NCI-H187 (cell line): ENCODE results near the gene KLK5.
"Not testable (repeated sequence)": the region's sequence is repeated elsewhere in the genome, so short reads cannot be mapped to it uniquely, and the experiment has no call there.

Experiments used
- DNase-seq, 2 experiments: peaks; one replicate each; lab custom pipeline; 2025; lab: John Stamatoyannopoulos, UW

Gene KLK5, protein sequence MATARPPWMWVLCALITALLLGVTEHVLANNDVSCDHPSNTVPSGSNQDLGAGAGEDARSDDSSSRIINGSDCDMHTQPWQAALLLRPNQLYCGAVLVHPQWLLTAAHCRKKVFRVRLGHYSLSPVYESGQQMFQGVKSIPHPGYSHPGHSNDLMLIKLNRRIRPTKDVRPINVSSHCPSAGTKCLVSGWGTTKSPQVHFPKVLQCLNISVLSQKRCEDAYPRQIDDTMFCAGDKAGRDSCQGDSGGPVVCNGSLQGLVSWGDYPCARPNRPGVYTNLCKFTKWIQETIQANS

DNA sequence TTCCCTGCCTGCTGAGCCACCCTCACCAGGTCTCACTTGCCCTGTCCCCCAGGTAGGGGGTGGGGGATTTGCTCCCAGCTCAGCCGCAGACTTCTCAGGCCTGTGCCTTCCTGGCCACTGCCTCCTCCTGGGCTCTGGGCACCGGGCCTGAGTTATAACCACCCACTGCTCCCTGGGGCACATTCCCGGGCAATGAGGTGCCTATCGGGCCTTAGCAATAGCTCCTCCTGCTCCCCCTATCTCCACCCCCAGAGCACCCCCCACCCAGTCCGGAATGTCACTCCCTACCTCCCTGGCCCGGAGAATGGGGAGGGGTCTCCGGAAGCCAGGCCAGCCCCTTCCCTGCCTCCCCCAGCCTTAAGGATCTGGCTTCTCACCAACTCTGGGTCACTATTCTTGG lies at the start of gene KLK5:
KLK5 (minus strand) TSS at position 129 of the 400 bp plus-strand sequence. CDS start 381 bp downstream, outside the sequence.
- no peak for DNase-seq

DNA sequence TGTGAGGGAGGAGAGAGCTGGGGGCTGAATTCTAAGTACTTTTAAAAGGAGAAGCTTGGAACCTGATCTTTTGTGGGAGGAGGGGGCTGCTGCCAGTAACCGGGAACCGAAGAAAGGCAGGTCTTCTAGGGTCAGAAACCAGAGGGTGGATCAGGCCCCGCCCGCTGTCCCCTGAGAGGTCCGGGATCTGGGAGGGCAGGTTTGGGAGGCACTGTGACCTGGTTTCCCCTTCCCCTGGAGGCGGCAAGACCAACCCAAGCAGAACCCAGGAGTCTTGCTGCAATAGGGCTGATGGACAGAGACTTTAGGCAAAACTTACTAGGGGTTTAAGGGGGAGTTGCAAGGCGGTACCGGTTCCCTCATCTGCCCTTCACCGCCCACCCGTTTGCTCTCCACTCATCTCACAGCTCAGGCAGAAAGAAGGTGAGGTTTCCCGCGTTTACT lies 49.3 kb upstream of the KLK5 start:
- no peak for DNase-seq

DNA sequence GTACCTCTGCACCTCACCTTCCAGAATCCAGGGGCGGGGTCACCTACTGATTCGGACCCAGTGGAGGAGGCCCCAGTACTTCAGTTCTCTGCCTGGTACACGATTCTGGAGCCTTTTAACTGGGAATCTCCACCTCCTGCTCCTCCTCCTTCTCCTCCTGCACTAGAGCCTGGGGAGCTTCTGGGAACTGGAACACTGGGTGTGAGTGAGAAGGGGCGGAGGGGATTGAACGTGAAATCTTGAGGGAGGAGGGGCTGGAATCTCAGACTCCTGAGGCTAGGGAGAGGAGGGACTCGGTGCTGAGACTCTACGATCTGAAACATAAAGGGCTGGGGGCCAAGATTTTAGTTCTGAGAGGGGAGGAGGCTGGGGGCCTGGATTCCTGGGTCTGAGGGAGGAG lies 48.7 kb upstream of the KLK5 start, which contains the start of gene KLK8:
KLK8 (minus strand) TSS at position 90 of the 400 bp plus-strand sequence. CDS start 437 bp downstream, outside the sequence.
- no peak for DNase-seq

DNA sequence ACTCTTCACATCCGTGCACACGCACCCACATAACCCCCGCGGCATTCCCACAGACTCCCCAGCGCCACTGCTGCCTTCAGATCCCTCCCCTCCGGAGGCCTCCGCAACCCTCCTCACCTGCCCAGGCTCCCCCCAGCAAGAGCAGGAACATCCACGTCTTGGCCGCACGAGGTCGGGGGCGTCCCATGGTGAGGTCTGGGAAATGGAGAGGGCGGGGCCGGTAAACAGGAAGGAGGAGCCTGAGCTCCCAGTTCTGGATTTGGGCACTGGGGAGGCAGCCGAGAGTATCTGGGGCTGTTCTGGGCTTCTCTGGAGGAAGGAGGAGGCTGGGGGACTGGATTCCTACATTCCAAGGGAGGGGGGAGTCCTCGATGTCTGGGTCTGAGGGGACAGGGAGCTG lies 48.1 kb upstream of the KLK5 start:
- no peak for DNase-seq

DNA sequence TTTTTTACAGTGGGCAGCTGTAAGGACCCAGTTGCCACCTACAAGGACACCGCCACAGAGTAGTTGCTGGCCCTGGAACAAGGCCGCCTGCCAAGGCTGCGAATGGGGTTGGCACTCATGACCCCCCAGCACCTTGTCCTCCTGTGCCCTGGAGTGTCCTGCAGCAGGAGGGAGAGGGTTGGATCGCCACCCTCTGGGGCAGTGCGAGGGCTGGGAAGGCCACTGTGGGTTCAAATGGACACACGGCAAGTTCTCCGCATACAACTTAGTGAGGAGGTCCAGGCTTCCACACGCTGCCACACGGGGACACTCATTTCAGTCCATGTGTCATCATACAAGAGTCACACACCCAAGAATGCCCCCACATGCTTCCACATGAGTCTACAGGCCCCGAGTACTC lies 47.6 kb upstream of the KLK5 start:
- no peak for DNase-seq

DNA sequence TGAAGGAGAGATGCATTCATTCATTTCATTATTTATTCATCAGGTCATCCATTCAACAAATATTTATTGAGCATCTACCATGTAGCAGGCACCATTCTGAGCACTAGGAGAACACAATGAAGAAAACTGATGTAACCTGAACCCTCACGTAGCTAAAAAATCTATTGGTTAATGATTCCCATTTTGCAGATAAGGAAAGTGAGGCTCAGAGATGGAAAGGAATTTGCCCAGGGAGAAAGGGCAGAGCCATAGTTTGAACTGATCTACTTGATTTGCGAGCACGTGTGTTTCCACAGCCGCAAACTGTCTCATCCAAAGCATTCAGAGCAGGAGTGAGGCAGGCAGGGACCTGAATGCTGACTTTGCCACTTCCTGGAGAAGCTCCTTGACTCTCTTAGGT lies 45.8 kb upstream of the KLK5 start:
- DNase-seq, result no peak

DNA sequence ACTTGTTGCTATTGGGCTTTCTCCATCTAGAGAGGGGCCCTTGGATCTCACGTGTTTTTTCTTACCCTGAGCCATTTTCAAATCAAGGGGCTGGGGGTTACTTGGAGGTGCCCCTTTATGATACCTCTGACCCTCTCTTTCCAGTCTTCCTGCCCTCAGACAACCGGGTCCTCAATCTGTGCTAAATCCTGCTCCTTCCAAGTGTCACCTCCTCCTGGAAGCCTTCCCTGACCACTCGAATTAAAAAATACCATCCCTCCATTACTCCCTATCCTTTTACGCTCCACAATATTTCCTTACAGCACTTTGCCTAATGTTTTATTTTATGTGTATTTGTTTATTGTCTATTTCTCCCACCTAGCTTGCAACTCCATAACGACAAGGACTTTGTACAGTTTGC lies 45.2 kb upstream of the KLK5 start:
- DNase-seq, result no peak

DNA sequence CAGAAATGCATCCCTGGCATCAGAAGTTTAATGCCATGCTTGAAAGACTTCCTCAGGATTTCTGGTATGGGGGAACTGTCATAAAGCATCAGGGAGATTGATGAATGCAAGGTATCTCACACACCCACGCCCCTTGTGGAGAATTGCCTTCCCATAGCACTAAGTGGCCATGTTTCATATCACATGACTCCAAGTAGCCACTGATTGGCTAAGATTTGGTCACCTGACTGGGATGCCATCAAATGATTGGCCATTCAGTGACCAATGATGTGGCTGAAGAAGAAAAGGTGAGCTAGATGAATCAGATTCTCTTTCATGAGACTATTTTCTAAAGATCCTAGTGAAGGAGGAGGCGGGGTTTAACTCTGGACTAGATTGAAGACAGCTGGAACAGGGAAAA lies 41.3 kb upstream of the KLK5 start:
- DNase-seq, result no peak

DNA sequence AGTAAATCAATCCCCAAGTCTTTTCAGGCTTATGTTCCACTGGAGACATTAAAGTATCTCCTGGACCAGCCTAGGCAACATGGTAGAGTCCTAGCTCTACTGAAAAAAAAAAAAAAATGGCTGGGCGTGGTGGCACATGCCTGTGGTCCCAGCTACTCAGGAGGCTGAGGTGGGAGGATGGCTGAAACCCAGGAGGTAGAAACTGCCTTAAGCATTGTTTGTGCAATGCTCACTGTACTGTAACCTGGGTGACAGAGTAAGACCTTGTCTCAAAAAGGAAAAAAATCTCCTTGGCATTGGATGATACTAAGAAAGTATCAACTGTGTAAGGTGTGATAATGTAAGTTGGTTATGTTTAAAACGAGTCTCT lies 39.8 kb upstream of the KLK5 start:
- DNase-seq, result no peak

DNA sequence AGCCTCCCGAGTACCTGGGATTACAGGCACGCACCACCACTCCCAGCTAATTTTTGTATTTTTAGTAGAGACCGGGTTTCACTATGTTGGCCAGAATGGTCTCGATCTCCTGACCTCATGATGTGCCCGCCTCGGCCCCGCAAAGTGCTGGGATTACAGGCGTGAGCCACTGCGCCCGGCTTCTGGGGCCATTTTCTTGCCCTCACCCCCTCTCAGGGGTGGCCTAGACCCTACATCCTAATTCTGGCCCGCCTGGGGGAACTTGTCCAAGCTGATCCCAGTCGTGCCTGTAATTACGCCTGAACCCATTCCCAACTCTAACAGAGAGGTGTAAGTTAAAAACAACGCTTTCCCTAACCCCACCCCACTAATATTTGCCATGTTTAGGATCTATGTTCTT lies 31.6 kb upstream of the KLK5 start:
- DNase-seq, result not testable (repeated sequence)

DNA sequence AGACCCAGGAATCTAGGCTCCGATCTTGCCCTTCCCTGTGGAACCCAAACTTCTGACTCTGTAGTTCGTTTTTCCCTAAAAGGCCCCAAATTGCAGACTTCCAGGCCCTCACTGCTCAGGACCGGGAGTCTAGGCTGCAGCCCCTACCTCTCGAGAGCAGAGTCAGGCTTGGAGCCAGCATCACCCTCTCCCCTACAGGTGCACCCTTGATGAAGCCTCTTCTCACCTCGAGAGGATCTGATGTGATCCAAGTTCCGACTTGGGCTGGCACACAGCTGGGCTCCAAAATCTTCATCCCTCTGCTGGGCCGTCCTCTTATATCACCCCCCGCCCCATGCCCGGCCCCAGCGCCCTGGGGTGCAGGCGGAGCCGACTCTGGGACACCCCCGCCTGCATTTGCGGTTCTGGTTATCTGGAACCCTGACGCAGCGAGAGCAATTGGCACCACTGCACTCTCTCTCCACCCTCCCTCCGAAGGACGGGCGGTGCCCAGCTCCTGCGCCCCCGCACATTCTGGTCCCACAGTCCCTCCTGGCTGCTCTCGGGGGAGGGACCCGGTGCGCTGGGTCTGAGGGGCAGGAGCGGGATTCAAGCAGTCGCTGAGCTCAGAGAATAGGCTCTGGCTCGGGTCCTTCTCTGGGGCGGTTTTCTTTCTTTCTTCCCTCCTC lies 30.9 kb upstream of the KLK5 start, which contains the start of gene KLK7:
KLK7 (minus strand) TSS at position 293 of the 668 bp plus-strand sequence. CDS start 1,518 bp downstream, outside the sequence.
- DNase-seq, result no peak

DNA sequence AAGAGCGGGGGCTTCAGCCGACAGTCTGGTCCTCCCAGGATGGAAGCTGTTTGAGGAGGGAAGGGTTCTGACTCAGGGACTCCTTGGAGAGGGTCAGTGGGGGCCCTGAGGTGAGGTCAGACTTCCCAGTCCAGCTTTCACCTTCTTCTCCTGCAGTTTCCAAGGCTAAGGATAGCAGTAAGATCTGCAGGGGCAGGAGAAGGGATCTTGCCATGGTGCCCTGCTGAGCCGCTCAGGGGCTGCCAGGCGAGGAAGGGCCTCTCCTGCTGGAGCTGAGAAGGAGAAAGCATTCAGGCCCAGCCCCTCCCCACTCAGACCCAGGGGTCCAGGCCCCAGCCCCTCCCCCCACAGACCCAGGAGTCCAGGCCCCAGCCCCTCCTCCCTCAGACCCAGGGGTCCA lies 29.3 kb upstream of the KLK5 start:
- no peak for DNase-seq

DNA sequence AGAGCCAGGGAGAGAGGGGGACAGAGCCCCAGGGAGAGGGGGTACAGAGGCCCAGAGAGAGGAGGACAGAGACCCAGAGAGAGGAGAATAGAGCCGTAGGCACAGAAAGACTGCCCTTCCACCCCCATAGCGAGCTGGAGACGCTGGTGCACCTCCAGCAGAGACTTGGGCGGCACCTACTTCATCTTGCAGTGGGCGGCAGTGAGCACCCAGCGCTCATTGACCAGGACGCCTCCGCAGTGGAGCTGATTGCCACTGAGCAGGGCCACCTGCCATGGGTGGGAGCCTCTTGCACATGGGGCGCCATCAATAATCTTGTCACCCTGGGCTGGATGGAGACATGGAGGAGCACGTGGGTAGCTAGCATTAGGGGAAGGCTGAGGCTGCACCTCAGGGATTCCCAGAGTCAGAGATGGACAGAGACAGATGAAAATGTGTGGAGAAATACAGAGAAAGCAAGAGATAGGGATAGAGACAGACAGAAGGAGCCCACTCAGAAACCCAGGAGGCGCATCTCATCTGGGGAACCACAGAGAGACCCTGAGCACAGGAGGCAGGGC lies 28.8 kb upstream of the KLK5 start:
- DNase-seq, result no peak

DNA sequence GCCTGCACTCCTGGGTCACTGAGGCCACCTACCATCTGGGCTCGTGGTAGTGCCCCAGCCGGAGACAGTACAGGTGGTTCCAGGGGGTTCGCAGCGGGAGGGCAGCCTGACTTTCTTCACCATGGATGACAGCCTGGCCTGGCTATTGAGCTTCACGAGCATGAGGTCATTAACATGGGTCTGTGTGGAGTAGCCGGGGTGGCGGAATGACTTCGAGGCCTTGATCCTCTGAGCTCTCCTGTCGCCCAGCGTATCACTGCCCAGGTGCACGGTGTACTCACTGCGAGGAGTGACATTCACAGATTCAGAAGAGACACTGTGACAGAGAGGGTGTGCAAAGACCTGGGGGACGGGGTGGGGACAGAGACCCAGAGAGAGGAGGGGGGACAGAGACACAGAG lies 27.4 kb upstream of the KLK5 start:
- no peak for DNase-seq

DNA sequence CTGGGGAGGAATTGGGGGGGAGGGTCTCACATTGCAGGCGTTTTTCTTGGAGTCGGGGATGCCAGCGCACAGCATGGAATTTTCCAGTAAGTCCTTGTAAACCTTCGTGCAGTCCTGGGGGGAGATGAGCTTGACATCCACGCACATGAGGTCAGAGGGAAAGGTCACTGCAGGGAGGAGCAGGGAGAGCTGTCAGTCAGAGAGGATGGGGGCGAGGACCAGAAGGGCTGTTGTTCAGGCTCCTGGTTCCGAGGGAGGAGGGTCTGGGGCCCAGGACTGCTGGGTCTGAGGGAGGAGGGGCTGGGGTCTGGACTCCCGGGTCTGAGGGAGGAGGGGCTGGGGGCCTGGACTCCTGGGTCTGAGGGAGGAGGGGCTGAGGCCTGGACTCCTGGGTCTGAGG lies 26.9 kb upstream of the KLK5 start:
- no peak for DNase-seq

DNA sequence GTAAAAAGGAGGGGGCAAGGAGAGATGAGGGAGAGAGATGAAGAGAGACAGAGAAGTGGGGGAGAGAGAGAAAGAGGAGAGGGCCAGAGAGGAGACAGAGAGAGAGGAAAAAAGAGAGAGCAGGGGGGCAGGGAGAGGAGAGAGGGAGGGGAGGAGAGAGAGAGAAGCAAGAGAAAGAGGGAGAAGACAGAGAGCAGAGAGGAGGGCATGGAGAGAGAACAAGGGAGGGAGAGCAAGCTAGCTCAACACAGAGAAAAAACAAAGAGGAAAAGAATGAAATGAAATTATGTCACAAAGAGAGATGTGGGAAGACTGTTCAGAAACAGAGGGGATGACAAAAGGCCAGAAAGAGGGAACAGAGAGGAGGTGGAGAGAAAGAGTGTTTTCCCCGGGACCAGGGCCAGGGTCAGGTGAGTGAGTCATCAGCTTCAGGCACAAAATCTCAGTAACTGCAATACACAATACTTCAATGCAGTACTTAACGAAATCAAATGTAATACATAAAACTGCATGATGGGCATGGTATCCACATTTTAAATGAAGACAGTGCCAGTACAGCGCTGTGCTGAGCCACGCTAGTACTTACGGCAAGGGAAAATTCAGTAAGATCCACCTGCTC lies 26.0 kb upstream of the KLK5 start:
- DNase-seq, result no peak

DNA sequence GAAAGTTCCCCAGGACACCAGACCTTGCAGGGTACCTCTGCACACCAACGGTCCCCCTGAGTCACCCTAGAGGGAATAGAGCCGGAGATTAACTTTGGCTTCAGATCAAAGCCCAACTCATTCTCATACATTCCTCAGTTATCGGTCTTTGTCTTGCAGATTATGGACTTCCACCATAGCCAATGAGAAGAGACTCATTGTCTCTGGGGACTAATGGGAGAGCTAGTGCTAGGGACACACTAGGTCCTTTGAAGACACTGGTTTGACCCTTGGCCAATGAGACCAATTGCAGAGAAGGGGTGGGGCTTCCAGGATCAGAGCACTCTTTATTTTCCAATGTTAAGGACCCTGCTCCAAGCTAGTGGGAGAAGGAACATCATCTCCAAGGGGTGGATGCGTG lies 24.8 kb upstream of the KLK5 start:
- no peak for DNase-seq

DNA sequence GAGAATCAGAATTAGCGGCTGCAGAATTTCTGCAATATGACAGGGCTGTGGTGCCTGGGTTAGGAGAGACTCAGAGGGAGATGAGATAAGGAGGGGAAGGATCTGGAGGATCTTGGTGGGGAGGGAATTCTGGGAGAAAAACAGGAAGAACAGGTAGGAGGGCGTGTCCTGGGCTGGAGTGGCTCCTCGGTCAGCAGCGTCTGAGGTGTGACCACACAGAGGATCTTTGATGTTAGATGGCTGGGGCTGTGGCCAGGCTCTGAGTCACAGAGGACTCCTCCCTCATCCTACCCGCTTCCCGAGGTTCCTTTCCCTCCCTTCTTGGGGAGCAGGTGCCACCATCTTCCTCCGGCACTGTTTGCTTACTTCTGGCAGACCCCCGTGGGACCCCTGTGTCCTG lies 22.9 kb upstream of the KLK5 start:
- DNase-seq, result no peak

DNA sequence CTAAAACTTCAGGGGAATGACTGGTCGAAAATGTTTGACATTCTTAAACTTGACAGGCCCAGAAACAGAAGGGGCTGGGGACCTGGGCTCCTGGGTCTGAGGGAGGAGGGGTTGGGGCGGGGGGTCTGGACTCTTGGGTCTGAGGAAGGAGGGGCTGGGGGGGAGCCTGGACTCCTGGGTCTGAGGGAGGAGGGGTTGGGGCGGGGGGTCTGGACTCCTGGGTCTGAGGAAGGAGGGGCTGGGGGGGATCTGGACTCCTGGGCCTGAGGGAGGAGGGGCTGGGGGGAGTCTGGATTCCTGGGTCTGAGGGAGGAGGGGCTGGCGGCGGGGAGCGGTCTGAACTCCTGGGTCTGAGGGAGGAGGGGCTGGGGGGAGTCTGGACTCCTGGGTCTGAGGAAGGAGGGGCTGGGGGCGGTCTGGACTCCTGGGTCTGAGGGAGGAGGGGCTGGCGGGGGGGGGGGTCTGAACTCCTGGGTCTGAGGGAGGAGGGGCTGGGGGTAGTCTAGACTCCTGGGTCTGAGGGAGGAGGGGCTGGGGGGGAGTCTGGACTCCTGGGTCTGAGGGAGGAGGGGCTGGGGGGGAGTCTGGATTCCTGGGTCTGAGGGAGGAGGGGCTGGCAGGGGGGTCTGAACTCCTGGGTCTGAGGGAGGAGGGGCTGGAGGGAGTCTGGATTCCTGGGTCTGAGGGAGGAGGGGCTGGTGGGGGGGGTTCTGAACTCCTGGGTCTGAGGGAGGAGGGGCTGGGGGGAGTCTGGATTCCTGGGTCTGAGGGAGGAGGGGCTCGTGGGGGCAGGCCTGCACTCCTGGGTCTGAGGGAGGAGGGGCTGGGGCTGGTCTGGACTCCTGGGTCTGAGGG lies 22.1 kb upstream of the KLK5 start:
- no peak for DNase-seq

DNA sequence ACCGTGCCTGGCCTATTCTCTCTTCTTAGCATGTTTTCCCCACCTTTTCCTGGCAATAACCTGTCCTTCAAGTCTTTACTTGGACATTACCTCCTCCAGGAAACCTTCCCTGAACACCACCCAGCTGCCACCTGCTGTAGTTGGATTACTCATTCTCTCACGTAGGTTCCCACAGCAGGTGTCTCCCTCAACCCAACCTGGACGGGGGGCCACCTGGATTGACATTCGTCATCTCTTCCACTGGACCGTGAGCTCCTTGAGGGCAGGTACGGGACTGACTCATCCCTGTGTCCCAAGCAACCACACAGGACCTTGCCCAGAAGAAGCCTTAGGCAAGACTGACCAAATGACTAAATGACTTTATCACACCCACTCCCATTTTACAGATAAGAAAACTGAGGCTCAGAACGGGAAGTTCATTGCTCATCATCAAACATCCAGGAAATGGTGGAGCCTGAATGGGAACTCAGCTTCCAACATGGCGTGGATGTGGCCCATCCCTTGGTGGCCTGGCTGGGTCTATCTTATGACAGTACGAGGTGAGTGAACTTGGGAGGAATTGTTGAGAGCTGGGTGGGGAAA lies 20.0 kb upstream of the KLK5 start:
- DNase-seq, result no peak

DNA sequence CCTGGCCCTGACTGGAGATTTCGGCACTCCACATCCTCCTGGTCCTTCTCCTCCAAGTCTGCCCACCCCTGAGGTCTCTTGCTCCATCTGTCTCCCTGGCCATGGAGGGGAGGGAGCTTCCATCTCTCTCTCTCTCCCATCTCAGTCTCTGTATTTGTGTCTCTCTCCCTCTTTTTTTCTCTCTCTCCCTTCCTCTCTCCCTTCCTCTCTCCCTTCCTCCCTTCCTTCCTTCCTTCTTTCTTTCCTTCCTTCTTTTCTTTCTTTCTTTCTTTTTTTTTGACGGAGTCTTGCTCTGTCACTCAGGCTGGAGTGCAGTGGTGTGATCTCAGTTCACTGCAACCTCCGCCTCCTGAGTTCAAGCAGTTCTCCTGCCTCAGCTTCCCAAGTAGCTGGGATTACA lies 17.0 kb upstream of the KLK5 start:
- not testable (repeated sequence) for DNase-seq

DNA sequence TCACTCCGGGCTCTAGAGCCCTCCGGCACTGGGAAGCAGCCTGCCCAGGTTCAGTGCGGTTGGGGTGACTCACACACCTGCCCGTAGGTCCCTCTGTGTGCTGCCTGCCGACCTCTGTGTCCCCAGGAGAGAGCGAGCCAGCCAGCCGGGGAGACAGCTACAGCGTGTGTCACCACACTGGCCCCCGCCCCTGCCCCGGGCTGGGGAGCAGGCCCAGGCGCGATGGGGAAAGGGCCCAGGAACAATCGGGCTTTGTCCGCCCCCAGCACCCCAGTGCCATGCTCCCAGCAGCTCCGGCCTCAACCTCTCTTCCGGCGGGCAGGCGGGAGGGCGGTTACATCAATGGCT lies 16.5 kb upstream of the KLK5 start, which contains the start of gene KLK6:
KLK6 (minus strand) TSS at position 179 of the 348 bp plus-strand sequence. CDS start 1,487 bp downstream, outside the sequence.
- DNase-seq, result no peak
